GM19099 (cell line): Measurements from ENCODE around the gene TREML4.

Source experiments
- POLR2A ChIP-seq: IDR thresholded peaks from 3 replicates; pipeline ENCODE4 v1.6.1; 2011; ENCODE audit warnings: low read depth; ENCODE audit not compliant: insufficient read length; ENCODE audit errors: extremely low read depth

Gene TREML4

GRCh38 chr6:41258196-41258493, 30.0 kb downstream of the TREML4 start:
- TF ChIP-seq POLR2A, result no peak

- TF ChIP-seq POLR2A, result no peak
Measured at GRCh38 chr6:41262401-41262800, 34.3 kb downstream of the TREML4 start.

GRCh38 chr6:41263267-41263666, 35.1 kb downstream of the TREML4 start:
- no peak for TF ChIP-seq POLR2A

GRCh38 chr6:41266541-41266940, 38.4 kb downstream of the TREML4 start:
- no peak for TF ChIP-seq POLR2A

GRCh38 chr6:41268478-41268877, 40.3 kb downstream of the TREML4 start:
- no peak for TF ChIP-seq POLR2A

- no peak for TF ChIP-seq POLR2A
Measured at GRCh38 chr6:41269166-41269565, 41.0 kb downstream of the TREML4 start.

GRCh38 chr6:41269716-41270115, 41.6 kb downstream of the TREML4 start:
- no peak for TF ChIP-seq POLR2A

GRCh38 chr6:41271901-41272395, 43.8 kb downstream of the TREML4 start:
- TF ChIP-seq POLR2A, result no peak

GRCh38 chr6:41272591-41273240, 44.6 kb downstream of the TREML4 start:
- TF ChIP-seq POLR2A, result no peak

- no peak for TF ChIP-seq POLR2A
Measured at GRCh38 chr6:41273714-41274113, 45.6 kb downstream of the TREML4 start.

- no peak for TF ChIP-seq POLR2A
Measured at GRCh38 chr6:41274256-41274655, 46.1 kb downstream of the TREML4 start.

GRCh38 chr6:41275489-41275888, 47.3 kb downstream of the TREML4 start:
- no peak for TF ChIP-seq POLR2A

GRCh38 chr6:41277605-41278004, 49.5 kb downstream of the TREML4 start:
- TF ChIP-seq POLR2A, result no peak

- TF ChIP-seq POLR2A, result no peak
Measured at GRCh38 chr6:41278699-41279405, 50.7 kb downstream of the TREML4 start.

- TF ChIP-seq POLR2A, result no peak
Measured at GRCh38 chr6:41280381-41281057, 52.4 kb downstream of the TREML4 start.

- TF ChIP-seq POLR2A, result no peak
Measured at GRCh38 chr6:41283600-41283999, 55.5 kb downstream of the TREML4 start.
